Central memory CD8-positive, alpha-beta T cell (primary cell): Measurements from ENCODE around the gene OSER1.
"Not testable (repeated sequence)": the region's sequence is repeated elsewhere in the genome, so short reads cannot be mapped to it uniquely, and the experiment has no call there.

ENCODE experiments used
- ATAC-seq: fragments of 150-1000 bp; cut with Tn5 transposase; replicated peaks from 2 replicates; pipeline ENCODE4 v1.10.0; 2022; ENCODE audit warnings: mild to moderate bottlenecking, moderate FRiP score, moderate number of reproducible peaks; ENCODE audit not compliant: poor library complexity, severe bottlenecking; ENCODE audit errors: extremely low read depth
- DNase-seq, 2 donors: peaks; one replicate each; pipeline ENCODE4 v3.0.0; 2021; ENCODE audit warnings: low spot score in 2 of 2
- H3K27ac Mint-ChIP-seq: one replicate; pipeline ENCODE4 v1.8.0; 2022; ENCODE audit warnings: low read depth, mild to moderate bottlenecking, moderate library complexity, mixed read lengths
- H3K27me3 Mint-ChIP-seq: one replicate; pipeline ENCODE4 v1.8.0; 2022; ENCODE audit warnings: mixed read lengths
- H3K36me3 Mint-ChIP-seq: one replicate; pipeline ENCODE4 v1.8.0; 2022; ENCODE audit warnings: mild to moderate bottlenecking, moderate library complexity, mixed read lengths; ENCODE audit not compliant: insufficient read depth
- H3K4me1 Mint-ChIP-seq: one replicate; pipeline ENCODE4 v1.8.0; 2022; ENCODE audit warnings: mixed read lengths
- H3K4me3 Mint-ChIP-seq: one replicate; pipeline ENCODE4 v1.8.0; 2022; ENCODE audit warnings: mild to moderate bottlenecking, moderate library complexity, mixed read lengths
- H3K9me3 Mint-ChIP-seq: one replicate; pipeline ENCODE4 v1.8.0; 2022; ENCODE audit warnings: mixed read lengths

Gene OSER1

GRCh38 chr20:44206132-44206531 lies 4.4 kb downstream of the OSER1 start:
- Mint-ChIP-seq H3K4me1 (peaks cover 56% of the 10 kb centered on the region), H3K27ac (peak overlapping the region; percentile 41), H3K27me3 (no peaks in the 10 kb centered on the region), H3K9me3 (no peaks in the 10 kb centered on the region), H3K4me3 (no peak overlapping the region), H3K36me3 (peaks cover 58% of the 10 kb centered on the region)
- DNase-seq, result no peak
- no peak for ATAC-seq

DNA sequence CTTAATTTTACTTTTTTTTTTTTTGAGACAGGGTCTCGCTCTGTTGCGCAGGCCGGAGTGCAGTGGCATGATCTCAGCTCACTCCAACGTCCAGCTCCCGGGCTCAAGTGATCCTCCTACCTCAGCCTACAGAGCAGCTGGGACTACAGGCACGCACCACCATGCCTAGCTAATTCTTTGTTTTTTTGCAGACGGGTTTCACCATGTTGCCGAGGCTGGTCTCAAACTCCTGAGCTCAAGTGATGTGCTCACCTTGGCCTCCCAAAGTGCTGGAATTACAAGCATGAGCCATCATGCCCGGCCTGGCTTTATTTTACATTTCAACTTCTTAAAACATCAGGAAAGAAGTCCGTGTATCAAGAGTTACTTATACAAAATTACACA lies 5.7 kb downstream of the OSER1 start:
- Mint-ChIP-seq H3K27ac (no peak overlapping the region), H3K27me3 (no peaks in the 10 kb centered on the region), H3K4me3 (no peak overlapping the region), H3K4me1 (peaks cover 61% of the 10 kb centered on the region), H3K9me3 (no peaks in the 10 kb centered on the region), H3K36me3 (peaks cover 54% of the 10 kb centered on the region)
- DNase-seq (no peak), ATAC-seq (no peak)

DNA sequence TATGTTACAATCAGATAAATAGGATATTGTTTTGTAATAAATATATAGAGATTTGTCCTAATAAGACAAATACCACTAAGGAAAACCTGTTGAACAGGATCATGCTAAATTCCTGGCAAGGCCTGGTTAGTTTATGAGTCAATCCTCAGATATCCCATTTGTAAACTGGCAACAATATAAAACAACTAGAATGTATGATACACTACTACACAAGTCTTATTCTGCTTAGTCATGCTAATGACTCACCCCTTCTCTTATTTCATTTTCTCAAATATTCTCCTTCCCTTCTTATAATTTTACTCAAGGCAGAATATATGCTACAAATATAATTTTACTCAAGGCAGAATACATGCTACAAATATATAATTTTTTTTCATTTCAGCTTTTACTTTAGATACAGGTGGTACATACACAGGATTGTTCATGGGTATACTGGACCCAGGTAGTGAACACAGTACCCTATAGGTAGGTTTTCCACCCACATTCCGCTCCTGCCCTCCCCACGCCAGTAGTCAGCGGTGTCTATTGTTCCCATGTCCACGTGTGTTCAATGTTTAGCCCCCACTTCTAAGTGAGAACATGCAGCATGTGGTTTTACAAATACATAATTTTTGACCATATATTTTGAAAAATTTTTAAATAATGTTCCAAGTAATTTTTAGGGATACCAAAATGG lies 6.3 kb downstream of the OSER1 start:
- H3K27ac Mint-ChIP-seq, result no peak overlapping the region
- no peak overlapping the region for H3K4me3 Mint-ChIP-seq
- peaks cover 61% of the 10 kb centered on the region for H3K4me1 Mint-ChIP-seq
- ATAC-seq, result no peak
- no peaks in the 10 kb centered on the region for H3K9me3 Mint-ChIP-seq
- no peaks in the 10 kb centered on the region for H3K27me3 Mint-ChIP-seq
- H3K36me3 Mint-ChIP-seq, result peaks cover 58% of the 10 kb centered on the region
- no peak for DNase-seq

DNA sequence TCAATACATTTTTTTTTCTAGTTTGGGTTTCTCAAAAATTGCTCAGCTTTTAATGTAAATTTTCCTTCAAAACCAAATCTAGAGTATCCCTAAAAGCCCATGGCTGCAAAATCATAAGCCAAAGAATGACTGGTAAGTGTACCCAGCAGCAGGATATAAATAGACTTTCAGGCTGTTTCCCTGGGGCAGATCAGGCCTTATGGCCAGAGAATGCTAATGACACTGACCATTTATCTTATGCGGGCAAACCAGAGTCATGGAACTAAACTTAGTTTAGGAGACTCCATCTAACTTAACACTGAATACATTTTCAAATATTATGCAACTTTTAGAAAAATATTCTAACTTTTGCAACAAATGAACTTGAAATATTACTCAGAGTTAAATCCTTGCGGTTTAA lies 7.4 kb downstream of the OSER1 start:
- H3K36me3 Mint-ChIP-seq, result peaks cover 62% of the 10 kb centered on the region
- ATAC-seq, result no peak
- no peak overlapping the region for H3K4me3 Mint-ChIP-seq
- H3K4me1 Mint-ChIP-seq, result peaks cover 59% of the 10 kb centered on the region
- H3K27me3 Mint-ChIP-seq, result no peaks in the 10 kb centered on the region
- no peak for DNase-seq
- H3K27ac Mint-ChIP-seq, result peak overlapping the region; percentile 59
- H3K9me3 Mint-ChIP-seq, result no peaks in the 10 kb centered on the region

GRCh38 chr20:44200983-44201382 lies 9.6 kb downstream of the OSER1 start:
- Mint-ChIP-seq H3K27ac (no peak overlapping the region), H3K9me3 (no peaks in the 10 kb centered on the region)
- no peak for ATAC-seq

DNA sequence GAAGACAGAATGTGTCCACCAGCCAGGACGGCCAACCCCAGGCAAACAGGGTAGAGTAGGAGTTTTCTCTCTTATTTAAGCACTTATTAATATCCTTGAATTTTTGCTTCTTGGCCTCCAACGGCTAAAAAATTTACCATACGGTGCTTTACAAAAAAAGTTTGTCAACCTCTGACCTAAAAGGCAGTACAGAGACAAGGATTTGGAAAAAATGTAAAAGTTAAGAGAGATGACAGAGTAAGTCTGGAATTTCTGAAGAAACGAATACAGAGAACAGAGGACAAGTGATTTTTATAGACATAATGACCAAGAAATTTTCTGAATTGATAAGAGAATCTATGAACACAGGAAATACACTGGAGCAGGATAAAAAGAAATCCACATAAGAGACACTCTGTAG lies 10.2 kb downstream of the OSER1 start:
- H3K9me3 Mint-ChIP-seq, result no peaks in the 10 kb centered on the region
- no peaks in the 10 kb centered on the region for H3K27me3 Mint-ChIP-seq
- no peak for DNase-seq
- no peak for ATAC-seq
- peaks cover 75% of the 10 kb centered on the region for H3K36me3 Mint-ChIP-seq
- H3K4me1 Mint-ChIP-seq, result peaks cover 47% of the 10 kb centered on the region
- no peak overlapping the region for H3K4me3 Mint-ChIP-seq
- H3K27ac Mint-ChIP-seq, result no peak overlapping the region

More at GRCh38 chr20:44200983-44201382, 9.6 kb downstream of the OSER1 start:
- Mint-ChIP-seq H3K4me1 (peaks cover 47% of the 10 kb centered on the region), H3K36me3 (peaks cover 75% of the 10 kb centered on the region), H3K27me3 (no peaks in the 10 kb centered on the region), H3K4me3 (no peak overlapping the region)
- DNase-seq, result no peak

- peaks cover 72% of the 10 kb centered on the region for H3K36me3 Mint-ChIP-seq
- no peak overlapping the region for H3K27ac Mint-ChIP-seq
- H3K4me1 Mint-ChIP-seq, result peaks cover 47% of the 10 kb centered on the region
- DNase-seq (no peak), ATAC-seq (no peak)
- H3K9me3 Mint-ChIP-seq, result no peaks in the 10 kb centered on the region
- H3K27me3 Mint-ChIP-seq, result no peaks in the 10 kb centered on the region
- H3K4me3 Mint-ChIP-seq, result no peak overlapping the region
These were observed 10.7 kb downstream of the OSER1 start for GRCh38 chr20:44199877-44200276.

DNA sequence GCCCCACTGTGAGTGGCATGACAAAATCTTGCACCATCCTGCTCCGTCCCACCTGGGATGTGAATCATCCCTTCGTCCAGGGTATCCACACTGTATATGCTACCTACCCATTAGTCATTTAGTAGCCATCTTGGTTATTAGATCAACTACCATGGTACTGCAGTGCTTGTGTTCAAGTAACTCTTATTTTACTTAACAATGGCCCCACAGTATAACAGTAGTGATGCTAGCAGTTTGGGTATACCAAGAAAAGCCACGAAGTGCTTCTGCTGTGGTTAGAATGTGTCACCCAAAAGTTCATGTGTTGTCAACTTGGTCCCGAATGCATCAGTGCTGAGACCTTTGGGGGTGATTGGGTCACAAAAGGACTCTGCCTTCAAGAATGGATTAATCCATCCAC lies 11.7 kb downstream of the OSER1 start:
- Mint-ChIP-seq H3K27me3 (no peaks in the 10 kb centered on the region), H3K36me3 (peaks cover 65% of the 10 kb centered on the region), H3K4me1 (peaks cover 46% of the 10 kb centered on the region), H3K27ac (no peak overlapping the region), H3K4me3 (no peak overlapping the region), H3K9me3 (no peaks in the 10 kb centered on the region)
- DNase-seq, result no peak
- peak; percentile 79 for ATAC-seq

DNA sequence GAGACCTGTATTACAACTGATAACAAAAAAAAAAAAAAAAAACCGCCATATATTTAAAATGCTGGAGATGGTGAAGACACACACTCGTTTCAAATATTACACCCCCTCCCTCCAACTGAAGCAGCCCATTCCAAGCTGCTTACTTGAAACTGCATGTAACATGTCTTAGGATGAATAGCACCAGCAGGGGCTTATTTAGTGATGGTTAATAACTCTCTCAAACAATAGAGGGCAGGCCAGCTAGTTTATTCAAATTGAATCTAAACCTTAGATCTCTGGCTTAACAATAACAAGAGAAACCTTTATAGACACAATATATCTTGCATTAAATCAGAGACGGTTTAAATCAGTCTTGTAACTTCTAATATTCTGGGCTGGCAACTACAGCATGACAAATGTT lies 14.3 kb downstream of the OSER1 start:
- no peak overlapping the region for H3K4me3 Mint-ChIP-seq

DNA sequence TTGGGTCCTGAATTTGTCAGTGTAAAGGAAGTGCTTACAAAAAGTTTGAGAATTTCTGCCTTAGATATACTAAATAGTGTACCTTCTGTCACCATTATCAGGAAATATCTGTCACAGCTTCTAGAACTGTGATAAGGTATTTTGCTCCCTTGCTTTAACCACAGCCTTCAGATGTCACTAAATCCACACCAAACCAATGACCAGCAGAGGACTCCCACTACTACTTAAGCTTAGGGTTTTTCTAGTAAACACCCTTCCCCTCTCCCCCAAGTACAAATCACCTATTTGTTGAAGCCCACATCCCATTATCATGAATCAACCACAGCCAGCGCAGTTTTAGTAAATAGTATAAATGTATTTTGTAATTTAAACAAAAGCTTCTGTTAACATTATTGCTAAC lies 15.0 kb downstream of the OSER1 start:
- Mint-ChIP-seq H3K36me3 (peaks cover 40% of the 10 kb centered on the region), H3K4me1 (peaks cover 20% of the 10 kb centered on the region), H3K27ac (no peak overlapping the region), H3K4me3 (no peak overlapping the region), H3K27me3 (peaks cover 8% of the 10 kb centered on the region), H3K9me3 (no peaks in the 10 kb centered on the region)
- ATAC-seq, result no peak
- no peak for DNase-seq

More for the DNA sequence above, 14.3 kb downstream of the OSER1 start:
- ATAC-seq (no peak), DNase-seq (no peak)
- Mint-ChIP-seq H3K27me3 (peaks cover 1% of the 10 kb centered on the region), H3K36me3 (peaks cover 47% of the 10 kb centered on the region), H3K27ac (no peak overlapping the region), H3K9me3 (no peaks in the 10 kb centered on the region), H3K4me1 (peaks cover 27% of the 10 kb centered on the region)

GRCh38 chr20:44193801-44194200 lies 16.8 kb downstream of the OSER1 start:
- H3K4me3 Mint-ChIP-seq, result no peak overlapping the region
- no peak overlapping the region for H3K27ac Mint-ChIP-seq
- H3K36me3 Mint-ChIP-seq, result peaks cover 29% of the 10 kb centered on the region
- no peaks in the 10 kb centered on the region for H3K9me3 Mint-ChIP-seq
- H3K4me1 Mint-ChIP-seq, result peaks cover 3% of the 10 kb centered on the region
- DNase-seq (no peak), ATAC-seq (no peak)
- peaks cover 13% of the 10 kb centered on the region for H3K27me3 Mint-ChIP-seq

DNA sequence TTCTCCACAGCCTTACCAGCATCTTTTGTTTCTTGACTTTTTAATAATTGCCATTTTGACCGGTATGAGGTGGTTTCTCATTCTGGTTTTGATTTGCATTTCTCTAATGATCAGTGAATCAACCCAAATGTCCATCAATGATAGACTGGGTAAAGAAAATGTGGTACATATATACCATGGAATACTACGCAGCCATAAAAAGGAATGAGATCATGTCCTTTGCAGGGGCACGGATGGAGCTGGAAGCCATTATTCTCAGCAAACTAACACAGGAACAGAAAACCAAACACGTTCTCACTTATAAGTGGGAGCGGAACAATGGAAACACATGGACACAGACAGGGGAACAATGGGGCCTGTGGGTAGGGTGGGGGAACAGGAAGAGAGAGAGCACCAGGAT lies 18.9 kb downstream of the OSER1 start:
- not testable (repeated sequence) for H3K9me3 Mint-ChIP-seq, H3K4me1 Mint-ChIP-seq, H3K4me3 Mint-ChIP-seq

DNA sequence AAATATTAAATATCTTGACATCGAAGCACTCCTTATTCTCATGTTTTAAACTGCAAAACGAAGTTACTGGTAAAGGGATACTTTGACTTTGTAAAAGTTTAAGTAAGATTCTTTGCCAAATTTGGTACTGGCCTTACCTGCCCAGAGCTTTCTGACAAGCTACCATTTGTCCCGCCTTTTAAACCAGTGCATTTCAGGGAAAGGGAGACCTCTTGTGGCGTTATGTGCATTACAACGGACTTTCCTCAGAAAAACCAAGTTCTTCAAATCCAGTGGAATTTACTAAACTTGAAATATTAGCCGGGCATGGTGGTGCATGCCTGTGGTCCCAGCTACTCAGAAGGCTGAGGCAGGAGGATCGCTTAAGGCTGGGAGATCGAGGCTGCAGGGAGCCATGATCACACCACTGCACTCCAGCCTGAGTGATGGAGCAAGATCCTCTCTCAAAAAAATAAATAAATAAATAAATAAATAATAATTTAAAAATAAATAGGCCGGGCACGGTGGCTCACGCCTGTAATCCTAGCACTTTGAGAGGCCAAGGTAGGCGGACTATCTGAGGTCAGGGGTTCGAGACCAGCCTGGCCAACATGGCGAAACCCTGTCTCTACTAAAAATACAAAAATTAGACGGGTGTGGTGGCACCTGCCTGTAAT lies 20.2 kb downstream of the OSER1 start:
- not testable (repeated sequence) for H3K4me1 Mint-ChIP-seq, ATAC-seq, DNase-seq, H3K4me3 Mint-ChIP-seq, H3K27ac Mint-ChIP-seq, H3K36me3 Mint-ChIP-seq, H3K9me3 Mint-ChIP-seq
- peaks cover 48% of the 10 kb centered on the region for H3K27me3 Mint-ChIP-seq

More for the DNA sequence above, 18.9 kb downstream of the OSER1 start:
- Mint-ChIP-seq H3K27me3 (peaks cover 35% of the 10 kb centered on the region), H3K36me3 (peaks cover 15% of the 10 kb centered on the region)
- not testable (repeated sequence) for ATAC-seq, DNase-seq, H3K27ac Mint-ChIP-seq
